ENCODE measurements around the gene ANAPC15.

The ANAPC15 gene

GRCh38 chr11:72105888-72106287 is 6.6 kb downstream of the ANAPC15 start, which contains the start of gene TOMT:
Gene TOMT (plus strand): TSS chr11:72105924. CDS start chr11:72105952, 28 bp downstream.
- Histone ChIP-seq H3K79me2 (ENCODE audit: control insufficient read depth, insufficient read depth, low read length, unreplicated experiment) (peaks cover 22% of the 10 kb centered on the region), H3K27me3 (ENCODE audit: insufficient read depth, low read length) (no peaks in the 10 kb centered on the region), H3K4me3 (ENCODE audit: low read depth, low read length) (no peak within 1 kb of the TSS), H3K4me1 (ENCODE audit: control insufficient read depth, insufficient read depth, low read length, unreplicated experiment) (peaks cover 18% of the 10 kb centered on the region), H3K36me3 (ENCODE audit: insufficient read depth, low read length) (no peaks in the 10 kb centered on the region), H3K27ac (ENCODE audit: low read depth, low read length) (no peak within 1 kb of the TSS), H2AFZ (ENCODE audit: low read length, unreplicated experiment) (no peak within 1 kb of the TSS)

GRCh38 chr11:72103754-72104167 is 8.7 kb downstream of the ANAPC15 start:
- H2AFZ ChIP-seq (ENCODE audit: low read length, unreplicated experiment): peak overlapping the region; percentile 87
- peak overlapping the region; percentile 92 for H3K4me3 ChIP-seq (ENCODE audit: low read depth, low read length)
- H3K27me3 ChIP-seq (ENCODE audit: insufficient read depth, low read length): no peaks in the 10 kb centered on the region
- peaks cover 39% of the 10 kb centered on the region for H3K79me2 ChIP-seq (ENCODE audit: control insufficient read depth, insufficient read depth, low read length, unreplicated experiment)
- H3K36me3 ChIP-seq (ENCODE audit: insufficient read depth, low read length): no peaks in the 10 kb centered on the region; the same call in 1 of the 2 replicates
- peaks cover 27% of the 10 kb centered on the region for H3K4me1 ChIP-seq (ENCODE audit: control insufficient read depth, insufficient read depth, low read length, unreplicated experiment)
- H3K27ac ChIP-seq (ENCODE audit: low read depth, low read length): peak overlapping the region; percentile 74

DNA sequence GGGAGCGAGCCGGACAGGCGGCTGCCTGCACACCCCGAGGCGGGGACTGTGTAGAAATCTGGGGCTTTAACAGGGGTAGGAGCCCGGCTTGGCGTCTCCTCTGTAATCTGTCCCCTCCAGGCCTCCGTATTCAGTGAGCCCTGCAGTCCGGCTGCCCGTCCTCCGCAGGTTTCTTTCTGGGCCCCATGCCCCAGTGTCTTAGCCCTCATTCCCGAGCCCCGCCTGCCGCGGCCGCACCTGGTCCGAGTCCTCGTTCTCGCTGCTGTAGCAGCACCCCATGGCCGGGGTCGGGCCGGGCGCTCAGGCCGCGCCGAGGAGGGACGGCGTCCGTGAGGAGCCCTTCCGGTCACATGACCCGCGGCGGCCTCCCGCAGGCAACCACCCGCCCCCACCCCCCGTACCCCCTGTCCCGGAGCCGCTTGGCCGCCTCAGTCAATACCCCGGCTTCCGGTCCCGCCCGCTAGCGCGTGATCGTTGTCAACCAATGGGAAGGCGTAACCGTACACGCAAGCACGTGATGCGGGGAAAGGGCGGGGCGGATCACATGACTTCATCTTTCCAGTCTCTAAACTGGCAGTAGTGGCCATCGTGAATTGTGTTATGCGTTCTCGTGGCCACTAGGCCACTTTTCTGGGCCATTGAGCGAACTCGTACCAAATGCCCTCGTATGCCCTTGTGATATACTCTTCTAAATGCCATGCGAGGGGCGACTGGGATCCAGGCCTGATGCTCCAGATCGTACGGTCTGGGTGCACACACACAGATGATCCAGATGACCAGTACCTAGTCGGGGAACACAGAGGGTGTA is 9.3 kb downstream of the ANAPC15 start, which contains the start of gene LAMTOR1:
LAMTOR1 (minus strand) TSS at position 352 of the 808 bp plus-strand sequence; CDS start at position 279, 73 bp downstream.
- H3K36me3 ChIP-seq (ENCODE audit: insufficient read depth, low read length): peaks cover 3% of the 10 kb centered on the region; the same call in 1 of the 2 replicates
- peak within 1 kb of the TSS; percentile 92 for H3K4me3 ChIP-seq (ENCODE audit: low read depth, low read length)
- peaks cover 39% of the 10 kb centered on the region for H3K79me2 ChIP-seq (ENCODE audit: control insufficient read depth, insufficient read depth, low read length, unreplicated experiment)
- H3K4me1 ChIP-seq (ENCODE audit: control insufficient read depth, insufficient read depth, low read length, unreplicated experiment): peaks cover 27% of the 10 kb centered on the region
- H2AFZ ChIP-seq (ENCODE audit: low read length, unreplicated experiment): peak within 1 kb of the TSS; percentile 87
- no peaks in the 10 kb centered on the region for H3K27me3 ChIP-seq (ENCODE audit: insufficient read depth, low read length)
- H3K27ac ChIP-seq (ENCODE audit: low read depth, low read length): peak within 1 kb of the TSS; percentile 78

- H3K4me3 ChIP-seq (ENCODE audit: low read depth, low read length): peak overlapping the region; percentile 92
- H3K27ac ChIP-seq (ENCODE audit: low read depth, low read length): peak overlapping the region; percentile 78
- H3K27me3 ChIP-seq (ENCODE audit: insufficient read depth, low read length): no peaks in the 10 kb centered on the region
- H3K79me2 ChIP-seq (ENCODE audit: control insufficient read depth, insufficient read depth, low read length, unreplicated experiment): peaks cover 39% of the 10 kb centered on the region
- peak overlapping the region; percentile 34 for H2AFZ ChIP-seq (ENCODE audit: low read length, unreplicated experiment)
- peaks cover 5% of the 10 kb centered on the region; the same call in 1 of the 2 replicates for H3K36me3 ChIP-seq (ENCODE audit: insufficient read depth, low read length)
- H3K4me1 ChIP-seq (ENCODE audit: control insufficient read depth, insufficient read depth, low read length, unreplicated experiment): peaks cover 27% of the 10 kb centered on the region
These were observed 9.9 kb downstream of the ANAPC15 start for GRCh38 chr11:72102631-72102945.

GRCh38 chr11:72102162-72102561 is 10.3 kb downstream of the ANAPC15 start:
- Histone ChIP-seq H3K27me3 (ENCODE audit: insufficient read depth, low read length) (no peaks in the 10 kb centered on the region), H3K4me1 (ENCODE audit: control insufficient read depth, insufficient read depth, low read length, unreplicated experiment) (peaks cover 27% of the 10 kb centered on the region), H2AFZ (ENCODE audit: low read length, unreplicated experiment) (no peak overlapping the region), H3K4me3 (ENCODE audit: low read depth, low read length) (peak overlapping the region; percentile 92), H3K36me3 (ENCODE audit: insufficient read depth, low read length) (peaks cover 8% of the 10 kb centered on the region; the same call in 1 of the 2 replicates), H3K27ac (ENCODE audit: low read depth, low read length) (peak overlapping the region; percentile 78), H3K79me2 (ENCODE audit: control insufficient read depth, insufficient read depth, low read length, unreplicated experiment) (peaks cover 41% of the 10 kb centered on the region)

DNA sequence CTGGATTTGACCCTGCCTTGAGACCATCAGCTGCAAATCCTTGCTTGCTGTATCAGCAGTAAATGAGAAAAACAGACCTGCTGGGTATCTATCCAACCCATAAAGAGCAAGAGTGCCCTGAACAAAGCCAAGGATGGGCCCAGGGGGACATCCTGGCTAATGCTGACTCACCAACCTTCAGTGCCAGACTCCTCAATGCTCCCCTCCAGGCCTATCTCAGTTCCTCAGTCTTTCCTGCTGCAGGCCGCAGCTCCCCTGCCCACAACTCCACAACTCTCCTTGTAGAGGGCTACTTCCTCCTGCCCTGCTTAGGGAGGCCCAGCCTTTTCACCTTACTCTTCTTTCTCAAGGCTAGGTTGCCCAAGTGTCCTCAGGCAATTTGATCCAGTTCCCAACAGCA is 12.0 kb downstream of the ANAPC15 start:
- Histone ChIP-seq H2AFZ (ENCODE audit: low read length, unreplicated experiment) (no peak overlapping the region), H3K4me1 (ENCODE audit: control insufficient read depth, insufficient read depth, low read length, unreplicated experiment) (peaks cover 27% of the 10 kb centered on the region), H3K4me3 (ENCODE audit: low read depth, low read length) (no peak overlapping the region; the same call in 1 of the 2 replicates), H3K27me3 (ENCODE audit: insufficient read depth, low read length) (no peaks in the 10 kb centered on the region), H3K79me2 (ENCODE audit: control insufficient read depth, insufficient read depth, low read length, unreplicated experiment) (peaks cover 42% of the 10 kb centered on the region), H3K36me3 (ENCODE audit: insufficient read depth, low read length) (peaks cover 16% of the 10 kb centered on the region; the same call in 1 of the 2 replicates), H3K27ac (ENCODE audit: low read depth, low read length) (no peak overlapping the region)

GRCh38 chr11:72100009-72100408 is 12.5 kb downstream of the ANAPC15 start:
- Histone ChIP-seq H3K4me1 (ENCODE audit: control insufficient read depth, insufficient read depth, low read length, unreplicated experiment) (peaks cover 27% of the 10 kb centered on the region), H3K36me3 (ENCODE audit: insufficient read depth, low read length) (peaks cover 16% of the 10 kb centered on the region; the same call in 1 of the 2 replicates)

GRCh38 chr11:72098741-72099140 is 13.8 kb downstream of the ANAPC15 start:
- Histone ChIP-seq H2AFZ (ENCODE audit: low read length, unreplicated experiment) (no peak overlapping the region), H3K4me1 (ENCODE audit: control insufficient read depth, insufficient read depth, low read length, unreplicated experiment) (peaks cover 27% of the 10 kb centered on the region), H3K27me3 (ENCODE audit: insufficient read depth, low read length) (no peaks in the 10 kb centered on the region), H3K79me2 (ENCODE audit: control insufficient read depth, insufficient read depth, low read length, unreplicated experiment) (peaks cover 42% of the 10 kb centered on the region), H3K4me3 (ENCODE audit: low read depth, low read length) (no peak overlapping the region), H3K36me3 (ENCODE audit: insufficient read depth, low read length) (peaks cover 20% of the 10 kb centered on the region; the same call in 1 of the 2 replicates), H3K27ac (ENCODE audit: low read depth, low read length) (no peak overlapping the region)

More at GRCh38 chr11:72100009-72100408, 12.5 kb downstream of the ANAPC15 start:
- Histone ChIP-seq H3K79me2 (ENCODE audit: control insufficient read depth, insufficient read depth, low read length, unreplicated experiment) (peaks cover 42% of the 10 kb centered on the region), H3K4me3 (ENCODE audit: low read depth, low read length) (no peak overlapping the region), H2AFZ (ENCODE audit: low read length, unreplicated experiment) (no peak overlapping the region), H3K27me3 (ENCODE audit: insufficient read depth, low read length) (no peaks in the 10 kb centered on the region), H3K27ac (ENCODE audit: low read depth, low read length) (no peak overlapping the region)

DNA sequence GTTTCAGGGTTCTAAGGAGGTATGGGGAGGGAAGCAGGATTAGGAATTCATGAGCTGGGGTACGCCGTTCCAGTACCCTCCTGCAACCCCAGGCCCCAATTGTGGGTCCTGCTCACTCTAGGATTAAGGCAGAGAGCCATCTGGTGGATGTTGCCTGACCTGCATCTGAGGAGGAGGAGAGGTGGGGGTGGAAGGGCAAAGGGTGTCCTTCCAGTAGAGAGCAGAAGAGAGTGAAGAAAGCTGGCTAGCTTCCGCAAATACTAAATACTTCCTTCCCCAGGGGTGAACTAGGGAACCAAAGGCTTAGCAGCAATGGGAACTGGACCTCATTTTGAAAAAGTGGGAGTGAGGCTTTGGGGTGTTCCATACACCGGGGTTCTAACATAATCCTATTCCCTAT is 21.2 kb downstream of the ANAPC15 start:
- H3K4me3 ChIP-seq (ENCODE audit: low read depth, low read length): no peak overlapping the region
- no peak overlapping the region for H2AFZ ChIP-seq (ENCODE audit: low read length, unreplicated experiment)
- H3K4me1 ChIP-seq (ENCODE audit: control insufficient read depth, insufficient read depth, low read length, unreplicated experiment): no peaks in the 10 kb centered on the region
- no peak overlapping the region for H3K27ac ChIP-seq (ENCODE audit: low read depth, low read length)
- no peaks in the 10 kb centered on the region for H3K27me3 ChIP-seq (ENCODE audit: insufficient read depth, low read length)
- H3K36me3 ChIP-seq (ENCODE audit: insufficient read depth, low read length): peaks cover 8% of the 10 kb centered on the region; the same call in 1 of the 2 replicates
- no peaks in the 10 kb centered on the region for H3K79me2 ChIP-seq (ENCODE audit: control insufficient read depth, insufficient read depth, low read length, unreplicated experiment)

GRCh38 chr11:72088076-72088808 is 24.3 kb downstream of the ANAPC15 start:
- Histone ChIP-seq H3K27ac (ENCODE audit: low read depth, low read length) (no peak overlapping the region), H3K27me3 (ENCODE audit: insufficient read depth, low read length) (no peaks in the 10 kb centered on the region), H3K79me2 (ENCODE audit: control insufficient read depth, insufficient read depth, low read length, unreplicated experiment) (no peaks in the 10 kb centered on the region), H3K36me3 (ENCODE audit: insufficient read depth, low read length) (0 out of 2 replicates have a peak, but pooled peaks cover 7% of the 10 kb centered on the region), H2AFZ (ENCODE audit: low read length, unreplicated experiment) (no peak overlapping the region), H3K4me3 (ENCODE audit: low read depth, low read length) (no peak overlapping the region), H3K4me1 (ENCODE audit: control insufficient read depth, insufficient read depth, low read length, unreplicated experiment) (no peaks in the 10 kb centered on the region)
